HepG2 (cell line): ENCODE data around the gene TMEM196. TPM values are rescaled to one million over a fixed set of nuclear protein-coding genes. Genes with fewer than 3 reads are reported as not detected.
A peak's percentile ranks its signal among the peaks of the same experiment; 100 is the strongest.

ENCODE experiments used
- CHD4 ChIP-seq: fragments of 200-600 bp; sonication (generic); IDR thresholded peaks from 2 replicates; pipeline ENCODE4 v1.7.0; 2017; ENCODE audit warnings: mild to moderate bottlenecking, low read length, borderline replicate concordance
- ETV6 ChIP-seq: sonication (generic); formaldehyde crosslinking; conservative IDR thresholded peaks from 2 replicates; pipeline ENCODE4 v1.4.0; 2020; ENCODE audit warnings: missing genetic modification reagents
- GABPA ChIP-seq, 2 experiments: IDR thresholded peaks; 2 replicates each; pipeline ENCODE4 v1.6.1; 2011 to 2016; ENCODE audit warnings: low read depth in 2 of 2, low read length in 1 of 2, missing biosample characterization in 1 of 2, missing genetic modification characterization in 1 of 2
- KLF16 ChIP-seq, 2 experiments: sonication (generic) in 1 of 2; formaldehyde crosslinking in 1 of 2; IDR thresholded peaks; 2 replicates each; pipeline versions ENCODE4 v1.6.1 to v1.8.0; 2016 to 2023; ENCODE audit warnings: missing genetic modification reagents in 2 of 2, missing compliant biosample characterization in 1 of 2
- MED8 ChIP-seq: sonication (generic); formaldehyde crosslinking; IDR thresholded peaks from 2 replicates; pipeline ENCODE4 v1.8.1; 2023; ENCODE audit warnings: mild to moderate bottlenecking, missing genetic modification reagents; ENCODE audit not compliant: insufficient replicate concordance
- PHF21A ChIP-seq: sonication (generic); formaldehyde crosslinking; IDR thresholded peaks from 2 replicates; pipeline ENCODE4 v1.5.0; 2020; ENCODE audit warnings: mild to moderate bottlenecking, missing genetic modification reagents
- PHF5A ChIP-seq: IDR thresholded peaks from one replicate; pipeline ENCODE4 v1.6.1; 2018; ENCODE audit warnings: low read depth, missing genetic modification reagents; ENCODE audit not compliant: unreplicated experiment
- PITX1 ChIP-seq: sonication (generic); formaldehyde crosslinking; IDR thresholded peaks from 2 replicates; pipeline ENCODE4 v1.5.1; 2020; ENCODE audit warnings: mild to moderate bottlenecking, missing genetic modification reagents
- RFXANK ChIP-seq: IDR thresholded peaks from 2 replicates; pipeline ENCODE4 v1.6.1; 2016
- ZNF230 ChIP-seq: sonication (generic); formaldehyde crosslinking; IDR thresholded peaks from 2 replicates; pipeline ENCODE4 v1.4.0; 2020; ENCODE audit warnings: mild to moderate bottlenecking, missing genetic modification reagents
- ZNF281 ChIP-seq: sonication (generic); formaldehyde crosslinking; IDR thresholded peaks from 2 replicates; pipeline ENCODE4 v1.4.0; 2020; ENCODE audit warnings: missing genetic modification reagents, borderline replicate concordance
- ZNF367 ChIP-seq: sonication (generic); formaldehyde crosslinking; IDR thresholded peaks from 2 replicates; pipeline ENCODE4 v1.4.0; 2020; ENCODE audit warnings: missing genetic modification reagents, borderline replicate concordance
- ZNF547 ChIP-seq: sonication (generic); formaldehyde crosslinking; IDR thresholded peaks from 2 replicates; pipeline ENCODE4 v1.5.1; 2020; ENCODE audit warnings: mild to moderate bottlenecking, missing genetic modification reagents
- ZNF780A ChIP-seq: sonication (generic); formaldehyde crosslinking; IDR thresholded peaks from 2 replicates; pipeline ENCODE4 v1.8.0; 2022; ENCODE audit warnings: mild to moderate bottlenecking, missing genetic modification reagents, moderate library complexity
- ZNF788 ChIP-seq: sonication (generic); formaldehyde crosslinking; IDR thresholded peaks from 2 replicates; pipeline ENCODE4 v1.5.0; 2020; ENCODE audit warnings: mild to moderate bottlenecking, missing genetic modification reagents, borderline replicate concordance
- ZNF841 ChIP-seq: sonication (generic); formaldehyde crosslinking; IDR thresholded peaks from 2 replicates; pipeline ENCODE4 v1.8.1; 2023; ENCODE audit warnings: missing genetic modification reagents, borderline replicate concordance
- ZSCAN5A ChIP-seq: sonication (generic); formaldehyde crosslinking; IDR thresholded peaks from 2 replicates; pipeline ENCODE4 v1.8.0; 2022; ENCODE audit warnings: mild to moderate bottlenecking, missing genetic modification reagents, borderline replicate concordance
- polyA plus RNA-seq, 8 experiments: library from polyadenylated mRNA; depleted of rRNA in 3 of 8; stranded (reverse) in 7 of 8; unstranded in 1 of 8; fragments of >200 nt; fragmentation: Illumina TruSeq in 4 of 8; extraction: Trizol in 4 of 8; gene quantifications; 2 replicates each; pipeline versions ENCODE4 v1.2.1 to v1.2.3, GENCODE V29; 2011 to 2016; ENCODE audit warnings: low read depth in 4 of 8, missing spikeins in 1 of 8, mixed read lengths in 1 of 8; ENCODE audit not compliant: insufficient read depth in 1 of 8
- total RNA-seq, 5 experiments: library from RNA; depleted of rRNA; stranded (reverse); fragments of >200 nt; fragmentation: Illumina TruSeq; extraction: Trizol; gene quantifications; 2 replicates each; pipeline ENCODE4 v1.2.3, GENCODE V29; 2016; ENCODE audit warnings: low read depth in 1 of 5
- TF ChIP-seq, protein P1 (sequence below): sonication (generic); formaldehyde crosslinking; IDR thresholded peaks from 2 replicates; pipeline ENCODE4 v1.8.1; 2022; ENCODE audit warnings: mild to moderate bottlenecking, missing genetic modification reagents
- TF ChIP-seq, protein P2 (sequence below): sonication (generic); formaldehyde crosslinking; IDR thresholded peaks from 2 replicates; pipeline ENCODE4 v1.8.1; 2022; ENCODE audit warnings: low read depth, mild to moderate bottlenecking, missing genetic modification reagents
- TF ChIP-seq, protein P3 (sequence below): sonication (generic); formaldehyde crosslinking; conservative IDR thresholded peaks from 2 replicates; pipeline ENCODE4 v1.8.0; 2022; ENCODE audit warnings: mild to moderate bottlenecking, moderate library complexity, missing genetic modification reagents

TMEM196 gene
- total and polyA plus RNA-seq, 2 of the 13 experiments (the other 11 are each of a cell fraction or from before 2014, with no cell fraction given): not detected

GRCh38 chr7:19709249-19709578 lies 64.2 kb downstream of the TMEM196 start (continued):
- TF ChIP-seq ZNF281 (CRISPR knock-in tag) (no peak), RFXANK (CRISPR knock-in tag) (no peak), PHF5A (CRISPR knock-in tag) (no peak), GABPA (IDR thresholded peaks at IDR 0.05; ENCODE audit: low read depth, low read length) (no peak), GABPA (CRISPR knock-in tag; IDR thresholded peaks at IDR 0.05; ENCODE audit: low read depth) (peak; percentile 15; the same call in 1 of the 2 replicates), PITX1 (CRISPR knock-in tag) (no peak), PHF21A (peak; percentile 30), ZNF547 (no peak), ZSCAN5A (CRISPR knock-in tag) (no peak), CHD4 (no peak), ZNF788 (CRISPR knock-in tag) (no peak), ZNF230 (0 out of 2 replicates have a peak, but pooled peaks have one; percentile 16), KLF16 (CRISPR knock-in tag; IDR thresholded peaks at IDR 0.05) (no peak), ZNF841 (CRISPR knock-in tag) (no peak), ZNF780A (CRISPR knock-in tag) (no peak), ZNF367 (CRISPR knock-in tag) (no peak), MED8 (CRISPR knock-in tag) (no peak), ETV6 (CRISPR knock-in tag) (no peak)
- TF ChIP-seq, protein P1, sequence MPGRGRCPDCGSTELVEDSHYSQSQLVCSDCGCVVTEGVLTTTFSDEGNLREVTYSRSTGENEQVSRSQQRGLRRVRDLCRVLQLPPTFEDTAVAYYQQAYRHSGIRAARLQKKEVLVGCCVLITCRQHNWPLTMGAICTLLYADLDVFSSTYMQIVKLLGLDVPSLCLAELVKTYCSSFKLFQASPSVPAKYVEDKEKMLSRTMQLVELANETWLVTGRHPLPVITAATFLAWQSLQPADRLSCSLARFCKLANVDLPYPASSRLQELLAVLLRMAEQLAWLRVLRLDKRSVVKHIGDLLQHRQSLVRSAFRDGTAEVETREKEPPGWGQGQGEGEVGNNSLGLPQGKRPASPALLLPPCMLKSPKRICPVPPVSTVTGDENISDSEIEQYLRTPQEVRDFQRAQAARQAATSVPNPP (CRISPR knock-in tag): 0 out of 2 replicates have a peak, but pooled peaks have one; percentile 14
- TF ChIP-seq, protein P2, sequence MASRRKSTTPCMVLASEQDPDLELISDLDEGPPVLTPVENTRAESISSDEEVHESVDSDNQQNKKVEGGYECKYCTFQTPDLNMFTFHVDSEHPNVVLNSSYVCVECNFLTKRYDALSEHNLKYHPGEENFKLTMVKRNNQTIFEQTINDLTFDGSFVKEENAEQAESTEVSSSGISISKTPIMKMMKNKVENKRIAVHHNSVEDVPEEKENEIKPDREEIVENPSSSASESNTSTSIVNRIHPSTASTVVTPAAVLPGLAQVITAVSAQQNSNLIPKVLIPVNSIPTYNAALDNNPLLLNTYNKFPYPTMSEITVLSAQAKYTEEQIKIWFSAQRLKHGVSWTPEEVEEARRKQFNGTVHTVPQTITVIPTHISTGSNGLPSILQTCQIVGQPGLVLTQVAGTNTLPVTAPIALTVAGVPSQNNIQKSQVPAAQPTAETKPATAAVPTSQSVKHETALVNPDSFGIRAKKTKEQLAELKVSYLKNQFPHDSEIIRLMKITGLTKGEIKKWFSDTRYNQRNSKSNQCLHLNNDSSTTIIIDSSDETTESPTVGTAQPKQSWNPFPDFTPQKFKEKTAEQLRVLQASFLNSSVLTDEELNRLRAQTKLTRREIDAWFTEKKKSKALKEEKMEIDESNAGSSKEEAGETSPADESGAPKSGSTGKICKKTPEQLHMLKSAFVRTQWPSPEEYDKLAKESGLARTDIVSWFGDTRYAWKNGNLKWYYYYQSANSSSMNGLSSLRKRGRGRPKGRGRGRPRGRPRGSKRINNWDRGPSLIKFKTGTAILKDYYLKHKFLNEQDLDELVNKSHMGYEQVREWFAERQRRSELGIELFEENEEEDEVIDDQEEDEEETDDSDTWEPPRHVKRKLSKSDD (CRISPR knock-in tag): 0 out of 2 replicates have a peak, but pooled peaks have one; percentile 11
- TF ChIP-seq, protein P3, sequence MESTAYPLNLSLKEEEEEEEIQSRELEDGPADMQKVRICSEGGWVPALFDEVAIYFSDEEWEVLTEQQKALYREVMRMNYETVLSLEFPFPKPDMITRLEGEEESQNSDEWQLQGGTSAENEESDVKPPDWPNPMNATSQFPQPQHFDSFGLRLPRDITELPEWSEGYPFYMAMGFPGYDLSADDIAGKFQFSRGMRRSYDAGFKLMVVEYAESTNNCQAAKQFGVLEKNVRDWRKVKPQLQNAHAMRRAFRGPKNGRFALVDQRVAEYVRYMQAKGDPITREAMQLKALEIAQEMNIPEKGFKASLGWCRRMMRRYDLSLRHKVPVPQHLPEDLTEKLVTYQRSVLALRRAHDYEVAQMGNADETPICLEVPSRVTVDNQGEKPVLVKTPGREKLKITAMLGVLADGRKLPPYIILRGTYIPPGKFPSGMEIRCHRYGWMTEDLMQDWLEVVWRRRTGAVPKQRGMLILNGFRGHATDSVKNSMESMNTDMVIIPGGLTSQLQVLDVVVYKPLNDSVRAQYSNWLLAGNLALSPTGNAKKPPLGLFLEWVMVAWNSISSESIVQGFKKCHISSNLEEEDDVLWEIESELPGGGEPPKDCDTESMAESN (CRISPR knock-in tag): 0 out of 2 replicates have a peak, but pooled peaks have one; percentile 5
